Activated B cell treated with CpG ODN at 0.5 μM for 24 hours (primary cell): ENCODE data around the gene SAC3D1. TPM values are rescaled to one million over a fixed set of nuclear protein-coding genes. Genes with fewer than 3 reads are reported as not detected.

Source experiments
- ATAC-seq: fragments of 200-7000 bp; cut with Tn5 transposase; one replicate; pipeline ENCODE4 v1.10.0; 2021; ENCODE audit warnings: low read depth, mild to moderate bottlenecking, moderate library complexity
- CTCF ChIA-PET: fragments of 350-600 bp; sonication (Branson Sonifier 250); formaldehyde crosslinking; loops from one replicate; lab custom pipeline; 2021; ENCODE audit warnings: antibody characterized with exemption; lab: Charles Lee
- POLR2A ChIA-PET: fragments of 350-600 bp; sonication (Branson Sonifier 250); formaldehyde crosslinking; loops from one replicate; lab custom pipeline; 2021; ENCODE audit warnings: antibody characterized with exemption; lab: Charles Lee
- DNase-seq: peaks from one replicate; pipeline ENCODE4 v3.0.0; 2022
- H3K27ac Mint-ChIP-seq: one replicate; pipeline ENCODE4 v1.8.0; 2020; ENCODE audit warnings: mixed read lengths
- H3K27me3 Mint-ChIP-seq: one replicate; pipeline ENCODE4 v1.8.0; 2021; ENCODE audit warnings: mixed read lengths
- H3K36me3 Mint-ChIP-seq: one replicate; pipeline ENCODE4 v1.8.0; 2021; ENCODE audit warnings: low read depth, mixed read lengths
- H3K4me1 Mint-ChIP-seq: one replicate; pipeline ENCODE4 v1.8.0; 2021; ENCODE audit warnings: mixed read lengths
- H3K4me3 Mint-ChIP-seq: one replicate; pipeline ENCODE4 v1.8.0; 2020; ENCODE audit warnings: mild to moderate bottlenecking, mixed read lengths
- H3K9me3 Mint-ChIP-seq: one replicate; pipeline ENCODE4 v1.8.0; 2020; ENCODE audit warnings: mixed read lengths
- intact Hi-C: fragments of 100-400 bp; cut with micrococcal nuclease; formaldehyde crosslinking; loops from one replicate; pipeline ENCODE4 v1.15.1; 2024
- total RNA-seq: library from RNA; stranded (reverse); gene quantifications from 2 replicates; pipeline ENCODE4 v1.2.3, GENCODE V29; 2022
- TF ChIP-seq, protein P1 (sequence below): fragments of 200-600 bp; IDR thresholded peaks from one replicate; pipeline ENCODE4 v1.8.0; 2022; ENCODE audit warnings: antibody characterized with exemption, mild to moderate bottlenecking

The SAC3D1 gene
- total RNA-seq, 1 donor from 2014 or later: 3.8 TPM

DNA sequence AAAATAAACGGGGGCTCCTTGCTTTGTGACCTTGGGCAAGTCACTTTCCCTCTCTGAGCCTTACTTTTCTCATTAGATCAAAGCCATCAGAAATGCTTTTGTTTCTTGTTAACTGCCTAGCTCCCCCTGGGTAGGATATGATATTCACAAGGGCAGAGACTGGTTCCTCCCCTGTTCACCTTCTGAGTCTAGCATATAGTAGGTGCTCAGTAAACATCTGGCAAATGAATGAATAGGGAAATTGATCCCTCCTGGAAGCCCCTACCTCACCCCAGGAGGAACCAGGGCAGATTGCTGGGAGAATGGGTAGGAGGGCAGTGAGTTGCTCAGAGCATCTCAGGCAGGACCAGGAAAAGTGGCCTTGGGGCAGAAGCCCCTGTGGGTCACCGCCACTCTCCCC is 6.6 kb upstream of the SAC3D1 start:
- no peaks in the 10 kb centered on the region for H3K27me3 Mint-ChIP-seq
- intact Hi-C loops: no loop called here
- DNase-seq: no peak
- TF ChIP-seq, protein P1, sequence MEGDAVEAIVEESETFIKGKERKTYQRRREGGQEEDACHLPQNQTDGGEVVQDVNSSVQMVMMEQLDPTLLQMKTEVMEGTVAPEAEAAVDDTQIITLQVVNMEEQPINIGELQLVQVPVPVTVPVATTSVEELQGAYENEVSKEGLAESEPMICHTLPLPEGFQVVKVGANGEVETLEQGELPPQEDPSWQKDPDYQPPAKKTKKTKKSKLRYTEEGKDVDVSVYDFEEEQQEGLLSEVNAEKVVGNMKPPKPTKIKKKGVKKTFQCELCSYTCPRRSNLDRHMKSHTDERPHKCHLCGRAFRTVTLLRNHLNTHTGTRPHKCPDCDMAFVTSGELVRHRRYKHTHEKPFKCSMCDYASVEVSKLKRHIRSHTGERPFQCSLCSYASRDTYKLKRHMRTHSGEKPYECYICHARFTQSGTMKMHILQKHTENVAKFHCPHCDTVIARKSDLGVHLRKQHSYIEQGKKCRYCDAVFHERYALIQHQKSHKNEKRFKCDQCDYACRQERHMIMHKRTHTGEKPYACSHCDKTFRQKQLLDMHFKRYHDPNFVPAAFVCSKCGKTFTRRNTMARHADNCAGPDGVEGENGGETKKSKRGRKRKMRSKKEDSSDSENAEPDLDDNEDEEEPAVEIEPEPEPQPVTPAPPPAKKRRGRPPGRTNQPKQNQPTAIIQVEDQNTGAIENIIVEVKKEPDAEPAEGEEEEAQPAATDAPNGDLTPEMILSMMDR: no peak
- no peak overlapping the region for H3K27ac Mint-ChIP-seq
- ATAC-seq: no peak
- H3K4me3 Mint-ChIP-seq: no peak overlapping the region
- H3K9me3 Mint-ChIP-seq: no peaks in the 10 kb centered on the region
- ChIA-PET CTCF (no interaction called here), POLR2A (no interaction called here)
- H3K4me1 Mint-ChIP-seq: no peaks in the 10 kb centered on the region
- H3K36me3 Mint-ChIP-seq: peaks cover 22% of the 10 kb centered on the region

DNA sequence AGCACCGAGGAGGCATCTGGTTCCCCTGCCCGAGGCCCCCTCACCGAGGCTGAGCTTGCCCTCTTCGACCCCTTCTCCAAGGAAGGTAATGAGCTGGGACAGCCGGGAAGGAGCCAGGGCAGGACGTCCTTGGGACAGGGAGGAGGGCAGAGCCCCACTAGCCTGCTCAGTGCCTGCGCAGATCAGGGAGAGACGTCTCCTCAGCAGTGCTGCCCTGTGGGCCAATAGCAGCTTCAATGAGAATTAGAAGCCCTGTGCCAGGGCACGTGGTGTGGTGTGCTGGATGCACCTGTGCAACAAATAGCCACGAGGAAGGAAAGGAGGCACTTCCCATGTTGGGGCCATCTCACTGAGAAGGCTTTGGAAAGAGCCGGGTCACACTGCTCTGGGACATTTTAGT is 5.4 kb upstream of the SAC3D1 start:
- ChIA-PET POLR2A (no interaction called here), CTCF (no interaction called here)
- no peak for DNase-seq
- Mint-ChIP-seq H3K9me3 (no peaks in the 10 kb centered on the region), H3K4me3 (no peak overlapping the region), H3K27me3 (no peaks in the 10 kb centered on the region), H3K27ac (no peak overlapping the region), H3K36me3 (peaks cover 22% of the 10 kb centered on the region), H3K4me1 (peaks cover 2% of the 10 kb centered on the region)
- intact Hi-C loops: no loop called here
- no peak for ATAC-seq
- TF ChIP-seq, protein P1: no peak

DNA sequence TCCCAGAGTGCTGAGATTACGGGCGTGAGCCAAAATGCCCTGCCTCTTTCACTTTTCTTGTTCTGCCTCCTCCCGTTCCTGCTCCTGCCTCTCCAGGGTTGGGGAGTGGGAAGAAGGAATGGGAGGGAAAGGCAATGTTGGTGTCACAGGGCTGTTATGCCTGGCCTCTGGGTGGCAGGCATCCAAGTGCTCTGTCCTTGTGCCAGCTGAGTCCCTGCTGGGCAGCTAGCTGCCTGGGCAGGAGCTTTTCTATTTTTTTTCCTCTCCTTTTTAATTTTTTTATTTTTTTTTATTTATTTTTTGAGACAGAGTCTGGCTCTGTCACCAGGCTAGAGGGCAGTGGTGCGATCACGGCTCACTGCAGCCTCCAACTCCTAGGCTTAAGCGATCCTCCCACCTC is 4.1 kb upstream of the SAC3D1 start:
- CTCF ChIA-PET: no interaction called here

DNA sequence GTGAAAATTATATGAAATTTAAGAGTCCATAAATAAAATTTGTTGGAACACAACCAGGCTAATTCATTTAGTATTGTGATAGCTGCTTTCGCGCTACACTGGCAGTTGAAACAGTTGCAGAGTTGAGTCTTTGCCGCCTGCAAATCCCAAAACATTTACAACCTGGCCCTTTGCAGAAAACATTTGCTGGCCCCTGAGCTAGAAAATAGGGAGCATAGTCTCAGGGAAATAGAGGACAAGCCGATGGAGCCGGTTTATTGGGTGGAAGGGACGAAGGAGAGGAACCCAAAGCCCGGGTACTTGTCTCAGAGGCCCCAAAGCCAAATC is 527 bp upstream of the SAC3D1 start:
- intact Hi-C loops: loop anchor here (1.0 kb wide), 1 partner anchor 26 kb away; the partner anchor contains the start of gene ARL2
- Mint-ChIP-seq H3K4me3 (peak overlapping the region; percentile 93), H3K36me3 (peaks cover 20% of the 10 kb centered on the region), H3K9me3 (no peaks in the 10 kb centered on the region), H3K27ac (peak overlapping the region; percentile 95), H3K4me1 (peaks cover 11% of the 10 kb centered on the region), H3K27me3 (no peaks in the 10 kb centered on the region)
- TF ChIP-seq, protein P1: no peak
- no peak for DNase-seq
- ChIA-PET CTCF (interaction anchor here (2.1 kb wide), 1 partner anchor 26 kb away, joined by 8 read pairs; the partner anchor contains the start of gene ARL2), POLR2A (interaction anchor here (0.9 to 2.1 kb wide), 6 partner anchors 13 to 95 kb away, joined by 3 to 7 read pairs (median 4); partner anchors contain the start of genes ARL2, FAU, MRPL49 and SNX15)
- ATAC-seq: no peak

More for the DNA sequence above, 4.1 kb upstream of the SAC3D1 start:
- TF ChIP-seq, protein P1: no peak
- intact Hi-C loops: no loop called here
- Mint-ChIP-seq H3K27ac (no peak overlapping the region), H3K27me3 (no peaks in the 10 kb centered on the region), H3K36me3 (peaks cover 25% of the 10 kb centered on the region), H3K4me1 (peaks cover 7% of the 10 kb centered on the region), H3K9me3 (no peaks in the 10 kb centered on the region), H3K4me3 (no peak overlapping the region)
- DNase-seq (no peak), ATAC-seq (no peak)
- POLR2A ChIA-PET: no interaction called here

DNA sequence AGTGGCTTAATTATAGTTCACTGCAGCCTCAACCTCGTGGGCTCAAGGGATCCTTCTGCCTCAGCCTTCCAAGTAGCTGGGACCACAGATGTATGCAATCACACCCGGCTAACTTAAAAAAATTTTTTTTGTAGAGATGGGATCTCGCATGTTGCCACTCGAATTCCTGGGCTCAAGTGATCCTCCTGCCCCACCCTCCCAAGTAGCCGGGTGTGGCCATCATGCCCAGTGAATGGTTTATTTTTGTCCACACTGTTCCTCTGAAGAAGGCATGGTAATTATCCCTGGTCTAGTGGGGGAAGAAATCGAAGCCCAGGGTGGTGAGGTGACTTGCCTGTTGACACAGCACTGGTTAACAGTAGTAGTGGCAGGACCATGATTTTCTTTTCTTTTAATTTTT is 1.9 kb downstream of the SAC3D1 start:
- H3K27ac Mint-ChIP-seq: no peak overlapping the region
- CTCF ChIA-PET: no interaction called here
- no peaks in the 10 kb centered on the region for H3K27me3 Mint-ChIP-seq
- ATAC-seq: no peak
- intact Hi-C loops: no loop called here
- H3K4me1 Mint-ChIP-seq: peaks cover 27% of the 10 kb centered on the region
- POLR2A ChIA-PET: interaction anchor here (0.7 kb wide), 1 partner anchor 219 kb away, joined by 8 read pairs; the partner anchor contains the start of gene POLA2
- DNase-seq: no peak
- TF ChIP-seq, protein P1: no peak
- H3K9me3 Mint-ChIP-seq: no peaks in the 10 kb centered on the region
- H3K36me3 Mint-ChIP-seq: peaks cover 11% of the 10 kb centered on the region
- H3K4me3 Mint-ChIP-seq: peak overlapping the region; percentile 56
